GM23338 (cell line): Measurements from ENCODE around the gene SPINK2.

ENCODE experiments used
- CTCF ChIP-seq, 2 experiments: fragments of 200-600 bp in 1 of 2; sonication (generic) in 1 of 2; conservative IDR thresholded peaks; 2 replicates each; pipeline versions ENCODE4 v1.5.1 to v1.6.1; 2016 to 2017; ENCODE audit warnings: antibody characterized with exemption in 2 of 2, low read depth in 2 of 2, mild to moderate bottlenecking in 2 of 2, moderate library complexity in 1 of 2
- EZH2 ChIP-seq: fragments of 200-600 bp; sonication (generic); IDR thresholded peaks from one replicate; pipeline ENCODE4 v1.8.0; 2017; ENCODE audit warnings: antibody characterized with exemption, mild to moderate bottlenecking, low read depth; ENCODE audit not compliant: unreplicated experiment
- JUNB ChIP-seq: IDR thresholded peaks from one replicate; pipeline ENCODE4 v1.6.1; 2016; ENCODE audit warnings: antibody characterized with exemption; ENCODE audit not compliant: unreplicated experiment
- POLR2AphosphoS5 ChIP-seq: IDR thresholded peaks from 2 replicates; pipeline ENCODE4 v1.6.1; 2016; ENCODE audit warnings: antibody characterized with exemption, low read depth
- ZNF114 ChIP-seq: fragments of 250-450 bp; sonication (Bioruptor Pico); IDR thresholded peaks from 2 replicates; pipeline ENCODE4 v1.5.0; 2020; ENCODE audit warnings: mild to moderate bottlenecking, moderate library complexity

- TF ChIP-seq CTCF (conservative IDR thresholded peaks at IDR 0.05; ENCODE audit: low read depth in 2 of 2) = no peak
- no peak for TF ChIP-seq EZH2
- TF ChIP-seq ZNF114 (CRISPR knock-in tag) = no peak
- TF ChIP-seq JUNB = no peak
- no peak for TF ChIP-seq POLR2AphosphoS5
These were observed 49.4 kb upstream of the SPINK2 start for GRCh38 chr4:56870946-56871345.
